Left lung (tissue), 10 donors: Measurements from ENCODE around the gene MMS19. TPM values are rescaled to one million over a fixed set of nuclear protein-coding genes. Genes with fewer than 3 reads are reported as not detected.

Experiments
- ATAC-seq: fragments of 200-7000 bp; cut with Tn5 transposase; one replicate; pipeline ENCODE4 v1.9.1; 2020; ENCODE audit warnings: moderate library complexity
- DNase-seq, 4 donors: peaks; one replicate each; pipeline ENCODE4 v3.0.0-alpha.2; 2013 to 2020
- H3K27ac ChIP-seq, 2 donors: fragments of 200-600 bp; sonication (generic) in 1 of 2; one replicate each; pipeline versions ENCODE4 v1.5.0 to v1.8.0; 2020 to 2021
- H3K27me3 ChIP-seq, 2 donors: fragments of 200-600 bp; sonication (generic) in 1 of 2; one replicate each; pipeline versions ENCODE4 v1.5.0 to v1.8.0; 2020 to 2021
- H3K36me3 ChIP-seq, 2 donors: fragments of 200-600 bp; sonication (generic) in 1 of 2; one replicate each; pipeline versions ENCODE4 v1.5.0 to v1.8.0; 2020 to 2021
- H3K4me1 ChIP-seq, 2 donors: fragments of 200-600 bp; one replicate each; pipeline ENCODE4 v1.8.0; 2021
- H3K4me3 ChIP-seq, 2 donors: fragments of 200-600 bp; sonication (generic) in 1 of 2; one replicate each; pipeline versions ENCODE4 v1.5.0 to v1.8.0; 2020 to 2021; ENCODE audit warnings: mild to moderate bottlenecking in 1 of 2
- H3K9me3 ChIP-seq, 2 donors: fragments of 200-600 bp; sonication (generic) in 1 of 2; one replicate each; pipeline versions ENCODE4 v1.5.0 to v1.8.0; 2020 to 2021
- CTCF ChIP-seq, 2 donors: fragments of 200-600 bp; sonication (generic) in 1 of 2; IDR thresholded peaks; one replicate each; pipeline versions ENCODE4 v1.5.0 to v1.8.0; 2021; ENCODE audit warnings: antibody characterized with exemption in 2 of 2
- intact Hi-C, 2 donors: fragments of 100-400 bp; cut with DNase I; formaldehyde crosslinking; loops; one replicate each; pipeline versions ENCODE4 v1.11.2 to v1.14.2; 2022
- polyA plus RNA-seq, 6 donors: library from polyadenylated mRNA; unstranded; fragments of 120-200 nt; gene quantifications; one replicate each; pipeline ENCODE4 v1.2.1, GENCODE V29; 2013; ENCODE audit not compliant: insufficient read length in 6 of 6
- total RNA-seq, 2 donors: library from RNA; stranded (reverse); fragmentation: NEBNext Ultra II Directional; extraction: Animal tissue kit (Norgen Biotek cat#: 25700); gene quantifications; one replicate each; pipeline ENCODE4 v1.2.1, GENCODE V29; 2021
- donor health status: DM: no; HTN: yes; CAD: no.
- donor health status: DM: no; HTN: no; CAD: no.

Gene MMS19
- total and polyA plus RNA-seq, 8 donors, result 60.1 to 113 (median 97.4) TPM

DNA sequence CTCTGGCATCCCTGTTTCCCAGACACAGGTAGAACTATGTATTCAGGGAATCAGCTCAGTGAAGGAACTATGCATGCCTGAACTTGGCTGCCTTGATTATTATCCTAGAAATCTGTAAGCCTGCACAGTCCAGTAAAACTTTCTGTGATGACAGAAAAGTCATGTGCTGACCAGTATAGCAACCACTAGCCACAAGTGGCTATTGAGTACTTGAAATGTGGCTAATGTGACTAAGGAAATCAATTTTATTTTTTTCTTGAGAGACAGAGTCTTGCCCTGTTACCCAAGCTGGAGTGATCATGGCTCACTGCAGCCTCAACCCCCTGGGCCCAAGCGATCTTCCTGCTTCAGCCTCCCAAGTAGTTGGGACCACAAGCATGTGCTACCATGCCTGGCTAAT, 55.9 kb downstream of the MMS19 start:
- no peak for TF ChIP-seq CTCF (IDR thresholded peaks at IDR 0.05)
- H3K4me3 ChIP-seq, result no peak overlapping the region
- peaks cover 0 to 58% of the 10 kb centered on the region in 2 donors for H3K36me3 ChIP-seq
- intact Hi-C loops, result no loop called here
- DNase-seq (no peak), ATAC-seq (no peak)
- H3K9me3 ChIP-seq, result no peaks in the 10 kb centered on the region
- H3K4me1 ChIP-seq, result peaks cover 6 to 24% of the 10 kb centered on the region in 2 donors
- no peaks in the 10 kb centered on the region for H3K27me3 ChIP-seq
- no peak overlapping the region for H3K27ac ChIP-seq

DNA sequence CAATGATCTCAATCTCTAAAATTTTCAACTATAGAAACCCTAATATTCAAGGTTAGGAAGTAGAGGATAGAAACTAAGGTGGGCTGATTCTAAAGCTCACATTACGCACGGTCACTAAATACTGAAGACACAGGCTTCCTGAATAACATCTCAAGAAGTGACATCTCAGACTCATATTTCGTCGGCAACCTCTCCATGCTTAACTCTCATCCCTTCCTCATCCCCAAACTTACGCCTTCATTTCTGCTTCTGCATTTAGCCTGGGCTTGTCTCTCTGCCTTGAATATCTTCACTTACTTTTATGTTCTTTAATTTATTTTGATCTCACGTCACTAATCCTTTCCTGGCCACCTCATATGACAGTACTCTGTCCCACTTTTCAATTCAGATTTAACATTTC, 63.0 kb downstream of the MMS19 start:
- no peaks in the 10 kb centered on the region for H3K4me1 ChIP-seq
- no peak for TF ChIP-seq CTCF (IDR thresholded peaks at IDR 0.05)
- no peak overlapping the region for H3K27ac ChIP-seq
- peaks cover 0 to 92% of the 10 kb centered on the region in 2 donors for H3K36me3 ChIP-seq
- H3K9me3 ChIP-seq, result no peaks in the 10 kb centered on the region
- ATAC-seq (no peak), DNase-seq (no peak)
- no peaks in the 10 kb centered on the region for H3K27me3 ChIP-seq
- H3K4me3 ChIP-seq, result no peak overlapping the region
- intact Hi-C loops, result no loop called here

- TF ChIP-seq CTCF (IDR thresholded peaks at IDR 0.05), result no peak
- peaks cover 0 to 92% of the 10 kb centered on the region in 2 donors for H3K36me3 ChIP-seq
- no peaks in the 10 kb centered on the region for H3K9me3 ChIP-seq
- intact Hi-C loops, result no loop called here
- no peak for DNase-seq
- no peak overlapping the region for H3K27ac ChIP-seq
- no peaks in the 10 kb centered on the region for H3K27me3 ChIP-seq
- no peak for ATAC-seq
- peaks cover 0 to 5% of the 10 kb centered on the region in 2 donors for H3K4me1 ChIP-seq
- H3K4me3 ChIP-seq, result no peak overlapping the region
Measured at GRCh38 chr10:97434557-97434956, 63.7 kb downstream of the MMS19 start.

- no peak for ATAC-seq
- no peak for DNase-seq
- peaks cover 0 to 92% of the 10 kb centered on the region in 2 donors for H3K36me3 ChIP-seq
Measured at GRCh38 chr10:97434055-97434454, 64.2 kb downstream of the MMS19 start.

DNA sequence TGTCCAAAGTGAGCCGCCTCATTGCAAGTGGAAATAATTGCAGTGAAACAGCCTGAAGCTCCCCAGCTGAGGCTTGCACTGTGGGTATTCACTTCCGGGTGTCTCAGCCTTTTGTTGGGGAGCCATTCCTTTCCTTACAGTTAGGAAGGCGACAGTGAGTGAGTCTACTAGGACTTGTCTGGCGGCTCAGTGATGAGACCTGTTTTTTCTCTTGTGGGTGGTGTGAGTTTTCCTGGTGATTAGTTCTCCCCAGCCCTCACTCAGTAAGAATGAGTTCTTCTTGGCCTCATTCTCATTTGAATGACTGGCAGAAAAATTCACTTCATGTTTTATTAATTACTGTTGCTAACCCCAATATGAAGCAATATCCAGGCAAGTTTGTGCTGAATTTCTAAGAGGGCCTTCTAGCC, 69.6 kb downstream of the MMS19 start:
- no peak for TF ChIP-seq CTCF (IDR thresholded peaks at IDR 0.05)
- H3K9me3 ChIP-seq, result no peaks in the 10 kb centered on the region
- H3K4me1 ChIP-seq, result peaks cover 19 to 52% of the 10 kb centered on the region in 2 donors
- H3K36me3 ChIP-seq, result peaks cover 0 to 40% of the 10 kb centered on the region in 2 donors
- H3K27me3 ChIP-seq, result no peaks in the 10 kb centered on the region
- DNase-seq (no peak), ATAC-seq (no peak)
- H3K27ac ChIP-seq, result peak overlapping the region; percentile 93 to 94
- intact Hi-C loops, result no loop called here
- peak overlapping the region in 1 of 2 donors; percentile 98 for H3K4me3 ChIP-seq

More at GRCh38 chr10:97434055-97434454, 64.2 kb downstream of the MMS19 start:
- H3K4me3 ChIP-seq, result no peak overlapping the region
- H3K27ac ChIP-seq, result no peak overlapping the region
- H3K9me3 ChIP-seq, result no peaks in the 10 kb centered on the region
- TF ChIP-seq CTCF (IDR thresholded peaks at IDR 0.05), result no peak
- H3K4me1 ChIP-seq, result peaks cover 0 to 9% of the 10 kb centered on the region in 2 donors
- H3K27me3 ChIP-seq, result no peaks in the 10 kb centered on the region
- intact Hi-C loops, result no loop called here
